Measurements from ENCODE around the gene KLRC1.
"Not testable (repeated sequence)": the region's sequence is repeated elsewhere in the genome, so short reads cannot be mapped to it uniquely, and the experiment has no call there.

KLRC1 gene

GRCh38 chr12:10420334-10420733, 32.8 kb downstream of the KLRC1 start, which contains the start of gene KLRC3:
Gene KLRC3 (minus strand): TSS chr12:10420595. CDS start chr12:10420550, 45 bp downstream.
- DNase-seq, result not testable (repeated sequence)

GRCh38 chr12:10409392-10409791, 43.8 kb downstream of the KLRC1 start, which contains the start of gene KLRC4:
Gene KLRC4 (minus strand): TSS chr12:10409757. CDS start chr12:10409575, 182 bp downstream.
- DNase-seq, result peak in 1 of 2 donors; percentile 66

GRCh38 chr12:10408842-10409241, 44.3 kb downstream of the KLRC1 start:
- no peak for DNase-seq

- peak in 1 of 2 donors; percentile 44 for DNase-seq
Measured at GRCh38 chr12:10406725-10407124, 46.5 kb downstream of the KLRC1 start.

GRCh38 chr12:10405294-10405693, 47.9 kb downstream of the KLRC1 start:
- no peak for DNase-seq

GRCh38 chr12:10404798-10405197, 48.4 kb downstream of the KLRC1 start:
- DNase-seq, result no peak

- DNase-seq, result no peak
Measured at GRCh38 chr12:10400829-10401228, 52.3 kb downstream of the KLRC1 start.

GRCh38 chr12:10398168-10398567, 55.0 kb downstream of the KLRC1 start:
- DNase-seq, result no peak

- no peak for DNase-seq
Measured at GRCh38 chr12:10397296-10397695, 55.9 kb downstream of the KLRC1 start.

GRCh38 chr12:10396176-10396575, 57.0 kb downstream of the KLRC1 start:
- DNase-seq, result not testable (repeated sequence)
